RPMI7951 (cell line): Measurements from ENCODE around the gene NACC2. TPM values are rescaled to one million over a fixed set of nuclear protein-coding genes. Genes with fewer than 3 reads are reported as not detected.
A peak's percentile ranks its signal among the peaks of the same experiment; 100 is the strongest.

Experiments
- DNase-seq: peaks from one replicate; pipeline ENCODE4 v3.0.0-alpha.2; 2012; ENCODE audit warnings: low read depth
- total RNA-seq: library from RNA; depleted of rRNA; stranded (reverse); fragments of >200 nt; shearing (Covaris generic); gene quantifications from 2 replicates; pipeline ENCODE4 v1.2.3, GENCODE V29; 2014

Gene NACC2
- total RNA-seq, 1 experiment from 2014 or later = 4.1 TPM

DNA sequence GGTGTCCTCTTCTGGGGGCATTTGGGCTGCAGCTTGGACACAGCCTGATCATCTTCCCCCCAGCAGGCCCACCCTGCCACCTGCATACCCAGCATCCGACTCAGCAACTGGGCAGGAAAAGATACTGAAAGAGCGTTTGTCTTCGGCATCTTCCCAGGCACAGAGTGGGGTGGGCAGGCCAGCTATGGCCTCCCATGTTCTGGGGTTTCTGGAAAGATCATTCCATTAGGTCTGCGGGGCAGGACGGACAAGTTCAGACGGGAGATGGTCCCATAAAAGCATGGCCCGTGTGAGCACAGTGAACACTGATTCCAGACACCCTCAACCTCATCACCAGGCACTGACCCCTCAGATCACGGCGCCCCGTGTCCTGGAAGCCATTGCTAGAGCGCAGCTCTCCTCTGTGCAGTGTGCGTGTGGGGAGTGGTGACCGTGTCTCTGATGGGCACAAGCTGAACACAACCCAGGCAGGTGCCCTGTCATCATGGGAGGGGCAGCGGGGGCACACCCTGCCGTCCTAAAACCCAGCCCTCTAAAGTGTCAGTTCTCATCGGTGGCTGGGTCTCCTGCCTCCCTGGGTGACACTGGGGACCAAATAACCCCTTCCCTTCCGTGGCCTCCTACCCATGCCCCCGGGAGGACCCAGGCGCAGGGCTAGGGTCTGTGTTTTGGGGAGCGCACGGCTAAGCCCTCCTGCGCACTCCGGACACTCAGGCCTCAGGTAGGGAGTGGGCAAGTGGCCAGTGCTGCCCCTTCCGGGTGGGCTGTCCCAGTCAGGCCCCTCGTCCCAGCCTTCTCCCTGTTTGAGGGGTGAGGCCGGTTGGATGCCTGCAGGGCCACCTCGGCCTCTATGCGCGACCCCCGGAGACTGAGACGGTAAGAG is 36.8 kb upstream of the NACC2 start:
- no peak for DNase-seq

GRCh38 chr9:136129176-136129575 is 34.1 kb upstream of the NACC2 start:
- no peak for DNase-seq

- no peak for DNase-seq
Measured at GRCh38 chr9:136128436-136128835, 33.3 kb upstream of the NACC2 start.

- no peak for DNase-seq
Measured at GRCh38 chr9:136127313-136127712, 32.2 kb upstream of the NACC2 start.

- DNase-seq = no peak
Measured at GRCh38 chr9:136124976-136125692, 30.0 kb upstream of the NACC2 start.

GRCh38 chr9:136122425-136123383 is 27.6 kb upstream of the NACC2 start:
- peak; percentile 36 for DNase-seq

DNA sequence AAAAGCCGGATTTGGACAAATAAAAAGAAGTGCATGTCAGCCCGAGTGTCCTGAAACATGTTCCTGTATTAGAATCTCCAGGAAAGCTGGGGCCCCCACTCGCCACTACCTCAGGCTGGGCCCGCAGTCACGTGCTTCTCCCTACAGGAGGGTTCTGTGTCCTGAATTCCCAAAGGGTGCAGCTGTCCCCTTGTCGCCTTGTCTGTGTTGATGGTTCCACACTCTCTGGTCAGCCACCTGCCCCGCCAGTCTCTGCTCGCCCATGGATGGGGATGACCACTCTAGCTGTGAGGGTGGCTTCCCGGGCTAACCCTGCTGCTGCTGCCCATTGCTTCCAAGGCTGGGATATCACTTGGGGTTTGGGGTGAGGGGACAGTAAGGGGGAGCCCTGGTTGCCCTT is 26.7 kb upstream of the NACC2 start:
- DNase-seq = no peak

- DNase-seq = no peak
Measured at GRCh38 chr9:136120438-136120844, 25.4 kb upstream of the NACC2 start.

DNA sequence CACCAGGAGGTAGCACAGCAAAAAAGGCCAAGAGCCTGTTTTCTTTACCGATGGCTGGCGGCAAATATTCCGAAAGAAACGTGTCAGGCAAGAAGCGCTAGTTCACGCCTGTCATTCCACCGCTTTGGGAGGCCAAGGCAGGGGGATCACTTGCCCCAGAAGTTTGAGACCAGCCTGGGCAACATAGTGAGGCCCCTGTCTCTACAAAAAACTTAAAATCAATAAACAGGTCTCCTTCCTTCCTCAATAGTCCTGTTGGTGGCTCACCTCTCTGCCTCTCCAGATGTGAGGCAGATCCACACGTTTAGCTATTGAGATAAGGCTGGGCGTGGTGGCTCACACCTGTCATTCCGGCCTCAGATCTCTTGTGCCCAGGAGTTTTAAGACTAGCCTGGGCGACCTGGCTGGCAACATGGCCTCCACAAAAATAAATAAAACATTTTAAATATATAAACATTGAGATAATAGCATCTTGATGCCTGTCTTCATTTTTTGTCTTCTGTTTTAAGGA is 24.8 kb upstream of the NACC2 start:
- DNase-seq = no peak

DNA sequence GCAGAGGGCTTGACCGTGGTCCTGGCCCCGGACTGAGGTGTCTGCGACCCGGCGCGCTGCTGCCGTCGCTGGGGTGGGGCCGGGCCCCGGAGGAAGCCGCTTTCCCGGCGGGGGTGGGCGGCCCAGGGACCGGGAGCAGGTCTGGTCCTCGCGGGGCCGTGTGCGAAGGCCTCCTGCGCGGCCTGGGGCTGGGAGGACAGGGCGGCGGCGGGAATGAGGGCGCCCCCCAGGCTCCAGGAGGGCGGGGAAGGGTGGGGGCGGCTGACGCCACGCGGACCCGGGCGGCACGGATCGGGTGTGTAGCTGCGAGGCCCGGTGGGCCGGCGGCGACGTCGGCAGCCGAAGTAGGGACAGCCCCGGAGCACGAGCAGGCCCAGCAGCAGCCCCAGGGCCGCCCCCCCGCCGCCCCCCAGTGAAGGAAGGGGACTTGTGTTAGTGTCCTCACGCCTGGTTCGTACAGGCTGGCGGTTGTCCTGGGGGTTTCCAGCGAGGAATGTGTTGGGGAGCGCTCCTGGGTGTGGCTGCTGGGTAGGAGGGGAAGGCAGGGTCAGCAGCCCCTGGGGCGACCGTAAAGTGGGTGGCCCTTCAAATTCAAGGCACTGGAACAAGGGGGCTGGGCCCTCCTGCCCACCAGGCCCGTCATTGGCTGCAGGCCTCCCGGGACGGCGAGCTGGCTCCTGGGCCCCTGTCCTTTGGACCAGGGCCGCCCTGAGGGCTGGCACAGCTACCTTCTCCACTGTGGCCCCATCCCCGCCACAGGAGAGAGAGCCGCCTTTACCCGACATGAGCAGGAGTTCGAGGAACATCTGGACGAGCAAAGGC is 24.2 kb upstream of the NACC2 start:
- DNase-seq = peak; percentile 38

DNA sequence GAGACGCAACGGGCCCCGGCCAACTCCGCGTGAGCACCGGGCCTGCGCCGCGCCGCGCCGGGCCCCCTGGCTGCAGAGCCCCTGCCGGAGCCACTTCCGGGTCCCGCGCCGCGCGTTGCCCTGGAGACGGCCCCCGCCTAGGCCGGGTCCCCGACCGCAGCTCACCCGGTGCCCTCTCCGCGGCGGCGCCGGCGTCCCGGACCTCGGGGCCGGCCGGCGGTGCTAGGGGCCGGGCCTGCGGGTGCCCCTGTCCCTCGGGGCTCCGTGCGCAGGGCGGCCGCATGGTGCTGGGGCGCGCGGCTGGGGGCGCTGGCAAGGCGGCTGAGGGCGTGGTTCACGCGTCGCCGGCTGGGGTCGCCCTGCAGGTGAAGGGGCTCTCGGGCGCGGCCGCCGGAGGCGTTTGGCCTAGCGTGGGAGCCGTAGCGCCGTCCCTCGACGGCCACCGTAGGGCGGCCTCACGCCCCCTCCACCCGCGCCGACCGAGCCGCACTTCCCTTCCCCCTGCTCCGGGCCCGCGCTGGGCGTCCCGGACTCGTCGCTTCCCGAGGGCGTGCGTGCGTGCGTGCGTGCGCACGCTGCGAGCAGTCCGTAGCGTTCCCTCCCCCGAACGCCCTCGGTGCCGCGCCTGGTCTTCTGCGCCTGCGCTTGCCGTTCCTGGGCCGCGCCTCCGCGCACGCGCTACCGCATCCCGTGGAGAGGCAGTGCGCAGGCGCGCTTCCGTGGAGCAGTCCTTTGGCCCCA is 23.4 kb upstream of the NACC2 start, which contains the start of gene TMEM250:
Gene TMEM250, minus strand, starts transcription at position 556 of the 741 bp plus-strand sequence. CDS start 1,975 bp downstream, outside the sequence.
- peak; percentile 91 for DNase-seq

- DNase-seq = peak; percentile 6
Measured at GRCh38 chr9:136117916-136118319, 22.8 kb upstream of the NACC2 start.

GRCh38 chr9:136117291-136117915 is 22.3 kb upstream of the NACC2 start:
- DNase-seq = no peak

DNA sequence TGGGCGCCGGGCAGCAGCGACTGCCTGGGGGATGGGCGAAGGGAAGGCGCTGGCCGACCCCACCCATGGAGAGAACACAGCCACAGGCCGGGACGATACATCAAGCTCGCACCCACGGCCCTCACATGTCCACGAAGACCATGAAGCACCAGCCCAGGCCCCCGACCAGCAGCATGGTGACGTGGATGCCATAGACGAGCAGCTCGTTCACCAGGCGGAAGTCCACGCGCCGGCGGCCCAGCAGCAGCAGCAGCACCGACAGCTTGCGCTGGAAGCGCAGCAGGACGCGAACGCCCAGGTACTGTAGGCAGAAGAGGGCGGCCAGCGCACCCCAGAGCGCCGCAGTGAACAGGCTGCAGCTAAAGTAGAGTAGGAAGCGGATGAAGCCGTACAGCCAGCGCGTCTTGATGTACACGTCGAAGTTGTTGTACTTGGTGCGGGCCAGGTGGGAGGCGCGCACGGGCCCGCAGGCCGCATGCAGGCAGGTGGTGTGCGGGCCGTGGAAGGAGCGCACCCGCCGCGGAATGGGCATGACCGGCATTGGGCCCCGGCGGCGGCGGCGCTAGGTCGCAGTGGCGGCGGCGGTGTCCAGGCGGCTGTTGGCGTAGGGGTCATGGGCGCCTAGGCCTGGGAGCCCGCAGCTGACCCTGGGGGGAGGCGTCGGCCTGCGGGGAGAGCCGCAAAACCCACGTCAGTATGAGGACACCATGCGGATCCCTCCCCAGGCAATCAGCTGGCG is 21.4 kb upstream of the NACC2 start:
- no peak for DNase-seq

- no peak for DNase-seq
Measured at GRCh38 chr9:136115641-136116359, 20.7 kb upstream of the NACC2 start.

DNA sequence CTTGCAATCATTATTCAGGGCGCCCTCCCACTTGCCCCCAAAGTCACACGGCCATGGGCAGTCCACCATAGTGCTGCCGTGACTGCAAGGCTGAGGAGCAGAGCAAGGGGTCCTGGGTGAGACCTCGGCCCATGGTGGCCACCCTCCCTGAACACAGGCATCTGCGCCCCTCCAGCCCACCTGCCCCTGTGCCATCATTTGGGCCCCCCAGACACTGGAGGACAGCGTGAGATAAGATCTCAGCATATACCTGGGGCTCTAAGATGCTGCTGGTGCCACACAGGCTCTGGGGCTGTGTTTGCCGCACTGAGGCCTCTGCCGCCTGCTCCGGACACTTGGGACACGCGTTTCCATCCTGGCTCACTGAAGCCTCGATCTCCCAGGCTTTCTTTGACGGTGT is 20.1 kb upstream of the NACC2 start:
- DNase-seq = no peak

DNA sequence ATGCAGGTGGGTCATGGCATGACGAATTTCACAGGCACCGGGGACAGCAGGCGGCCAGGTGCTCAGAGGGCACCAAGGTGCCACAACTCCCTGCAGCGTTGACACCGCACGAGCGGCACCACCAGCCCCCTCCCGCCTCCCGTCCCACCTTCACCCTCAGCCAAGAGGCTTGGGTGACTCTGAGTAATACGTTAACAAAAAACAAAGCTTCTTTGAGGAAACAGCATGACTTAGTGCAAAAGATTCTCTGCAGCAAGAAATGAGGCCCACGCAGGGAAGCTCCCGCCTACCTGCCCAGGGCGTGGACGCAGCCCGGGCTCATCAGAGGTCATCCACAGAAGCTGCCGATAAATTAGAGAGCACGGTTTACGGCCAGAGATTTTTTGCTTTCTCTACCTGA is 19.5 kb upstream of the NACC2 start:
- DNase-seq = no peak

DNA sequence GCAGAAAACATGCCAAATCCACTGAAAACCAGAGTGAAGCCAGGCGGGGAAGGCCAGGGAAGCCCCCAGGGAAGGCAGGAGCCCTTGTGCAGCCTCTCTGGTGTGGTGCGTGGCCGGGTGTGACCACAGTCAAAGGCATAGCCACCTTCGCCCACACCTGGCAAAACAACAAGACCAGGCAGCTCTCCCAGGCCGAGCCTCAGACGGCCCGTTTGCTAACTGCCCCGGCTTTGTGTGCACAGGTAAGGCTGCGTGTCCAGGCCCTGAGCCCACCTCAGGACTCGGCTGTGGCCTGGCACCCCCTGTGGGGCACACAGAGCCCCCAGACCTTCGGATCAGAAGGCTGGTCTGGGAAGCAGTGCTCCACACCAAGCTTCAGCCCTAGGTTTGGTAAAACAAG is 17.5 kb upstream of the NACC2 start:
- no peak for DNase-seq
